ENCODE data around the gene ANKS3.

DNA sequence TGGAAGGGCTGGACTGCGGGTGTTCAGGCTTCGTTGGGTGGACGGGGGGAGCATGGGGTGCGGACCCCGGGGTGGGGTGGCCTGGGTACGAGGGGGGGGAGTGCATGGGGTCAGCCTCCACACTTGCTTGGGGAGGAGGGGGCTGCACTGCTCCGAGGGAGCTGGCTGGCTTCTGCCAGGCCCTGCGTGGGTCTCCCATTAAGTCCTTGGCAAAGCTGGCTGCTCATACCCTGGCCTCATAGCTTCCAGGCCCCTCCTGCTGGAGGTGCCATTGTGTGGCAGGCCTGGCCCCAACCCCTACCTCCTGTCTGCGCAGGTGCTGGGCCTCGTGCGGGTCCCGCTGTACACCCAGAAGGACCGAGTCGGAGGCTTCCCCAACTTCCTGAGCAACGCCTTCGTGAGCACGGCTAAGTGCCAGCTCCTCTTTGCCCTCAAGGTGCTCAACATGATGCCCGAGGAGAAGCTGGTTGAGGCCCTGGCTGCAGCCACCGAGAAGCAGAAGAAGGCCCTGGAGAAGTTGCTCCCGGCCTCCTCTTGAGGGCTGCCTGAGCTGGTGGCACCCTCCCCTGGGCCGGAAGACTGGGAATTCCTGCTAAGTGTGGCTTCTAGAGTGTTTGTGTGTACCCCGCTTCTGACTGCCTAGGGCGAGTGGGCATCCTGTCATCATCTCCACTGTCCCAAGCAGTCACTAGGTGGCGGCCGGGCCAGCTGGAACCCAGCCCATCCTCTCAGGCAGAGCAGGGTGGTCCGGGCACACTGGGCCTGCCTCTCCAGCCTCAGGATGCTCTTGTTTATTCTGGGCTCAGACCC is 39.2 kb downstream of the ANKS3 start:
- TF ChIP-seq, protein P1, sequence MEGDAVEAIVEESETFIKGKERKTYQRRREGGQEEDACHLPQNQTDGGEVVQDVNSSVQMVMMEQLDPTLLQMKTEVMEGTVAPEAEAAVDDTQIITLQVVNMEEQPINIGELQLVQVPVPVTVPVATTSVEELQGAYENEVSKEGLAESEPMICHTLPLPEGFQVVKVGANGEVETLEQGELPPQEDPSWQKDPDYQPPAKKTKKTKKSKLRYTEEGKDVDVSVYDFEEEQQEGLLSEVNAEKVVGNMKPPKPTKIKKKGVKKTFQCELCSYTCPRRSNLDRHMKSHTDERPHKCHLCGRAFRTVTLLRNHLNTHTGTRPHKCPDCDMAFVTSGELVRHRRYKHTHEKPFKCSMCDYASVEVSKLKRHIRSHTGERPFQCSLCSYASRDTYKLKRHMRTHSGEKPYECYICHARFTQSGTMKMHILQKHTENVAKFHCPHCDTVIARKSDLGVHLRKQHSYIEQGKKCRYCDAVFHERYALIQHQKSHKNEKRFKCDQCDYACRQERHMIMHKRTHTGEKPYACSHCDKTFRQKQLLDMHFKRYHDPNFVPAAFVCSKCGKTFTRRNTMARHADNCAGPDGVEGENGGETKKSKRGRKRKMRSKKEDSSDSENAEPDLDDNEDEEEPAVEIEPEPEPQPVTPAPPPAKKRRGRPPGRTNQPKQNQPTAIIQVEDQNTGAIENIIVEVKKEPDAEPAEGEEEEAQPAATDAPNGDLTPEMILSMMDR (conservative IDR thresholded peaks at IDR 0.05; ENCODE audit: low read depth, low read length): no peak
- TF ChIP-seq EZH2 (IDR thresholded peaks at IDR 0.05; ENCODE audit: low read length, unreplicated experiment): no peak

Measured in PC-3 (cell line).